Vagina (tissue), 2 donors: ENCODE results near the gene LGR6. TPM values are rescaled to one million over a fixed set of nuclear protein-coding genes. Genes with fewer than 3 reads are reported as not detected.

Experiments used
- DNase-seq, 2 donors: peaks; one replicate each; pipeline ENCODE4 v3.0.0-alpha.2; 2017; ENCODE audit errors: extremely low spot score in 2 of 2
- H3K27ac ChIP-seq: fragments of 200-600 bp; sonication (generic); one replicate; pipeline ENCODE4 v1.5.1; 2019
- H3K27me3 ChIP-seq: fragments of 200-600 bp; sonication (generic); one replicate; pipeline ENCODE4 v1.5.1; 2019
- H3K36me3 ChIP-seq, 2 donors: fragments of 200-600 bp; sonication (generic); one replicate each; pipeline ENCODE4 v1.5.1; 2017 to 2019
- H3K4me1 ChIP-seq: fragments of 200-600 bp; sonication (generic); one replicate; pipeline ENCODE4 v1.5.1; 2019
- H3K4me3 ChIP-seq, 2 donors: fragments of 200-600 bp; sonication (generic); 1 replicate in 1 of 2; 2 replicates in 1 of 2; pipeline ENCODE4 v1.5.1; 2016 to 2019
- H3K9me3 ChIP-seq: fragments of 200-600 bp; sonication (generic); one replicate; pipeline ENCODE4 v1.5.1; 2019
- CTCF ChIP-seq, 3 experiments: fragments of 450-650 bp in 2 of 3; fragments of 200-600 bp in 1 of 3; sonication (generic) in 1 of 3; IDR thresholded peaks; one replicate each; pipeline ENCODE4 v1.5.1; 2017 to 2019; ENCODE audit warnings: antibody characterized with exemption in 3 of 3, mild to moderate bottlenecking in 2 of 3, moderate library complexity in 2 of 3
- POLR2A ChIP-seq, 2 donors: fragments of 450-650 bp; IDR thresholded peaks; one replicate each; pipeline ENCODE4 v1.6.1; 2017; ENCODE audit warnings: antibody characterized with exemption in 2 of 2, mild to moderate bottlenecking in 2 of 2, moderate library complexity in 2 of 2
- POLR2AphosphoS5 ChIP-seq, 2 donors: sonication (generic); formaldehyde crosslinking; IDR thresholded peaks; one replicate each; pipeline ENCODE4 v1.9.0; 2017; ENCODE audit warnings: antibody characterized with exemption in 2 of 2, mild to moderate bottlenecking in 2 of 2, low read depth in 1 of 2; ENCODE audit not compliant: insufficient read depth in 1 of 2
- intact Hi-C: fragments of 100-400 bp; cut with DNase I; formaldehyde crosslinking; loops from one replicate; pipeline ENCODE4 v1.15.1; 2023
- total RNA-seq: library from RNA; depleted of rRNA; stranded (reverse); fragments of >200 nt; gene quantifications from one replicate; pipeline ENCODE4 v1.2.3, GENCODE V29; 2016

Gene LGR6
- total RNA-seq, 1 donor from 2014 or later, result 6.6 TPM

DNA sequence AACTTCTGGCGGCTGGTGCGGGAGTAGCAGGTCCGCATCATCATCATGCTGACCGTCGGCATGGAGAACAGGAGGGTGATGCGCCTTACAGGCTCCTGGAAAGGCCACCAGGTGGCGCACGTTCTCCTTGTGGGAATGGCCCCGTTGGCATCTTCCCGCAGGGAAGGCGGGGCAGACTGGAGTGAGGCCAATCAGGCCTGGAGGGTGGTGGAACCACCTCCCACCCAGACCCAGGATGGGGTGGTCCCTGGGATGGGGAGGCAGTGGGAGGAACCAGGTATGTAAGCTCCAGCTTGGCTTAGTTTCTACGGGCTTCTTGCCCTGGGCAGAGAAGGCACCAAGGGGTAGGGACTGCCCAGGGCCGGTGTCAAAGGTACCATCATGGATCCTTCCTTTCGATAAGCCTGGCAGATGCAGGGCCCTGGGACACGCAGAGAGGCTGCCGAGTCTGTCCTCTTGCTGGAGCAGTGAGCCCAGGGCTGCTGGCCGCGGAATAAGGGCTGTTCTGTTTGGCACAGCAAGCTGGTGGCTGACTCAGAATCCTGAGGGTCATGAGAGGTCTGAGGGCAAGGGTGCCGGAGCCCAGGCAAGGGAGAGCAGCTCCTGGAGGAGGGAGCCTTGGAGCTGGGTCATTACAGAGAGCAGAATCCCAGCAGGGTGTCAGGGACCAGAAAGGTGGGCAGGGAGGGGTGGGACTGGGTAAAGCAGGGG is 8.7 kb upstream of the LGR6 start:
- H3K27me3 ChIP-seq, result no peaks in the 10 kb centered on the region
- intact Hi-C loops, result loop anchor here (10.0 kb wide), 1 partner anchor 530 kb away; the partner anchor contains the start of gene SYT2
- no peak overlapping the region for H3K27ac ChIP-seq
- H3K9me3 ChIP-seq, result no peaks in the 10 kb centered on the region
- H3K4me1 ChIP-seq, result peaks cover 5% of the 10 kb centered on the region
- H3K4me3 ChIP-seq, result no peak overlapping the region
- no peak for TF ChIP-seq POLR2A (IDR thresholded peaks at IDR 0.05)
- no peak for TF ChIP-seq POLR2AphosphoS5 (IDR thresholded peaks at IDR 0.05; ENCODE audit: insufficient read depth in 1 of 2, low read depth in 1 of 2)
- TF ChIP-seq CTCF (IDR thresholded peaks at IDR 0.05), result peak; percentile 36 to 75 (median 55)
- no peaks in the 10 kb centered on the region for H3K36me3 ChIP-seq
- DNase-seq, result no peak

- H3K27me3 ChIP-seq, result no peaks in the 10 kb centered on the region
- no peak for DNase-seq
These were observed 7.3 kb upstream of the LGR6 start for GRCh38 chr1:202186327-202186726.

GRCh38 chr1:202187041-202187671 is 6.4 kb upstream of the LGR6 start:
- Histone ChIP-seq H3K9me3 (no peaks in the 10 kb centered on the region), H3K4me3 (no peak overlapping the region), H3K27me3 (no peaks in the 10 kb centered on the region), H3K4me1 (peaks cover 5% of the 10 kb centered on the region), H3K27ac (no peak overlapping the region), H3K36me3 (no peaks in the 10 kb centered on the region)
- TF ChIP-seq CTCF (IDR thresholded peaks at IDR 0.05), result no peak
- TF ChIP-seq POLR2AphosphoS5 (IDR thresholded peaks at IDR 0.05; ENCODE audit: insufficient read depth in 1 of 2, low read depth in 1 of 2), result no peak
- no peak for TF ChIP-seq POLR2A (IDR thresholded peaks at IDR 0.05)
- intact Hi-C loops, result loop anchor here (10.0 kb wide), 1 partner anchor 528 kb away; the partner anchor contains the start of gene SYT2
- DNase-seq, result no peak

More at GRCh38 chr1:202186327-202186726, 7.3 kb upstream of the LGR6 start:
- TF ChIP-seq CTCF (IDR thresholded peaks at IDR 0.05) (no peak), POLR2A (IDR thresholded peaks at IDR 0.05) (no peak), POLR2AphosphoS5 (IDR thresholded peaks at IDR 0.05; ENCODE audit: insufficient read depth in 1 of 2, low read depth in 1 of 2) (no peak)
- Histone ChIP-seq H3K4me3 (no peak overlapping the region), H3K4me1 (peaks cover 5% of the 10 kb centered on the region), H3K9me3 (no peaks in the 10 kb centered on the region), H3K27ac (no peak overlapping the region), H3K36me3 (no peaks in the 10 kb centered on the region)
- intact Hi-C loops, result loop anchor here (10.0 kb wide), 1 partner anchor 528 kb away; the partner anchor contains the start of gene SYT2

DNA sequence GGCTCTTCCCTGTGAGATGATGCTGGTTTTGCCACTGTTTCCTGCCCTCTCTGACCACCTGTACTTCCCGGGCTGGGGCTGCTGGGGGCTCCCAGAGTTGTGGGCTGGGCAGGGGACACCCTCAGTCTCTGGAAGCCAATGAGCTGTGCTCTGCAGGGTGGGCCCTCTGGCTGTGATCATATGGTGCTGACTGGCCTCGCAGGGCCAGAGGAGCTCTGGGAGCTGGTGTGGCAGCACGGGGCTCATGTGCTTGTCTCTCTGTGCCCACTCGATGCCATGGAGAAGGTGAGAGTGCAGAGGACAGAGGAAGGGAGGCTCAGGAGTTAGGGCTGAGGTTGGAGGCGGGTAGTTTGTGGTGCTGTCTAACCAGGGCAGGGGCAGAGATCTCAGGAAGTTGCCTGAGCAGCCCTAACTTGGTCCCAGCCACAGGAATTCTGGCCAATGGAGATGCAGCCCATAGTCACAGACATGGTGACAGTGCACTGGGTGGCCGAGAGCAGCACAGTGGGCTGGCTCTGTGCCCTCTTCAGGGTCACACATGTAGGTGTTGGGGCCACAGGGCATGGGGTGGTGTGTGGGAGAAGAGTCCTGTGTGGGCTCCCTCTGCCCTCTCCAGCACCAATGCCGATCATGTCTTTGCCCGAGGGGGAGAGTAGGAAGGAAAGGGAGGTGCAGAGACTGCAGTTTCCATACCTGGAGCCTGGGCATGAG is 5.7 kb upstream of the LGR6 start:
- H3K4me1 ChIP-seq, result peaks cover 7% of the 10 kb centered on the region
- TF ChIP-seq POLR2A (IDR thresholded peaks at IDR 0.05) (no peak), POLR2AphosphoS5 (IDR thresholded peaks at IDR 0.05; ENCODE audit: insufficient read depth in 1 of 2, low read depth in 1 of 2) (no peak), CTCF (IDR thresholded peaks at IDR 0.05) (no peak)
- no peaks in the 10 kb centered on the region for H3K27me3 ChIP-seq
- no peak overlapping the region for H3K27ac ChIP-seq
- intact Hi-C loops, result loop anchor here (10.0 kb wide), 1 partner anchor 527 kb away; the partner anchor contains the start of gene SYT2
- DNase-seq, result no peak
- H3K36me3 ChIP-seq, result no peaks in the 10 kb centered on the region
- no peak overlapping the region for H3K4me3 ChIP-seq
- no peaks in the 10 kb centered on the region for H3K9me3 ChIP-seq
